Vagina (tissue), 2 donors: ENCODE measurements around the gene PPFIA1.

Experiments used
- POLR2A ChIP-seq, 2 donors: fragments of 450-650 bp; IDR thresholded peaks; one replicate each; pipeline ENCODE4 v1.6.1; 2017; ENCODE audit warnings: antibody characterized with exemption in 2 of 2, mild to moderate bottlenecking in 2 of 2, moderate library complexity in 2 of 2
- POLR2AphosphoS5 ChIP-seq, 2 donors: sonication (generic); formaldehyde crosslinking; IDR thresholded peaks; one replicate each; pipeline ENCODE4 v1.9.0; 2017; ENCODE audit warnings: antibody characterized with exemption in 2 of 2, mild to moderate bottlenecking in 2 of 2, low read depth in 1 of 2; ENCODE audit not compliant: insufficient read depth in 1 of 2
- TF ChIP-seq, protein P1 (sequence below), 3 experiments: fragments of 450-650 bp in 2 of 3; fragments of 200-600 bp in 1 of 3; sonication (generic) in 1 of 3; IDR thresholded peaks; one replicate each; pipeline ENCODE4 v1.5.1; 2017 to 2019; ENCODE audit warnings: antibody characterized with exemption in 3 of 3, mild to moderate bottlenecking in 2 of 3, moderate library complexity in 2 of 3

DNA sequence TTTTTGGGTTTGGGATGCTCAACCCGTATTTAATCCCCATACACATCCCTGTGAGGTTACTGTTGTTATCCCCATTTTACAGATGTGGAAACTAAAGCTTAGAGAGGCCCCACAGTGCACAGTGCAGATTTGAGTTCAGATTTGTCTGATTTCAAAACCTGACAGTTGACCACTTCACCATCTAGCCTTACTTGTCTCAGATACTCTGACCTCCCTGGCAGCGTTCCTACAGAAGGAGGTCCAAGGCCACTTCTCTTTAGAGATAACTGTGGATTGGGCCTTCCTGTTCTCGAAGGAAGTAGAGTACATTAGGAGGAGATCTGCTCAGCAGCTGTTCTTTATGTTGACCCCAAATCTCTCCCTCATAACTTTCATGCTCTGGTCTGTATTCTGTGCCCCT lies 81.2 kb downstream of the PPFIA1 start:
- TF ChIP-seq, protein P1, sequence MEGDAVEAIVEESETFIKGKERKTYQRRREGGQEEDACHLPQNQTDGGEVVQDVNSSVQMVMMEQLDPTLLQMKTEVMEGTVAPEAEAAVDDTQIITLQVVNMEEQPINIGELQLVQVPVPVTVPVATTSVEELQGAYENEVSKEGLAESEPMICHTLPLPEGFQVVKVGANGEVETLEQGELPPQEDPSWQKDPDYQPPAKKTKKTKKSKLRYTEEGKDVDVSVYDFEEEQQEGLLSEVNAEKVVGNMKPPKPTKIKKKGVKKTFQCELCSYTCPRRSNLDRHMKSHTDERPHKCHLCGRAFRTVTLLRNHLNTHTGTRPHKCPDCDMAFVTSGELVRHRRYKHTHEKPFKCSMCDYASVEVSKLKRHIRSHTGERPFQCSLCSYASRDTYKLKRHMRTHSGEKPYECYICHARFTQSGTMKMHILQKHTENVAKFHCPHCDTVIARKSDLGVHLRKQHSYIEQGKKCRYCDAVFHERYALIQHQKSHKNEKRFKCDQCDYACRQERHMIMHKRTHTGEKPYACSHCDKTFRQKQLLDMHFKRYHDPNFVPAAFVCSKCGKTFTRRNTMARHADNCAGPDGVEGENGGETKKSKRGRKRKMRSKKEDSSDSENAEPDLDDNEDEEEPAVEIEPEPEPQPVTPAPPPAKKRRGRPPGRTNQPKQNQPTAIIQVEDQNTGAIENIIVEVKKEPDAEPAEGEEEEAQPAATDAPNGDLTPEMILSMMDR (IDR thresholded peaks at IDR 0.05) = no peak
- TF ChIP-seq POLR2AphosphoS5 (IDR thresholded peaks at IDR 0.05; ENCODE audit: insufficient read depth in 1 of 2, low read depth in 1 of 2) = no peak
- no peak for TF ChIP-seq POLR2A (IDR thresholded peaks at IDR 0.05)
